NCI-H1436 treated with DMSO at 0.1 percent for 48 hours (cell line): Measurements from ENCODE around the gene ASMT.
"Not testable (repeated sequence)": the region's sequence is repeated elsewhere in the genome, so short reads cannot be mapped to it uniquely, and the experiment has no call there.

Source experiments
- DNase-seq: peaks from one replicate; lab custom pipeline; 2025; lab: John Stamatoyannopoulos, UW

Gene ASMT

DNA sequence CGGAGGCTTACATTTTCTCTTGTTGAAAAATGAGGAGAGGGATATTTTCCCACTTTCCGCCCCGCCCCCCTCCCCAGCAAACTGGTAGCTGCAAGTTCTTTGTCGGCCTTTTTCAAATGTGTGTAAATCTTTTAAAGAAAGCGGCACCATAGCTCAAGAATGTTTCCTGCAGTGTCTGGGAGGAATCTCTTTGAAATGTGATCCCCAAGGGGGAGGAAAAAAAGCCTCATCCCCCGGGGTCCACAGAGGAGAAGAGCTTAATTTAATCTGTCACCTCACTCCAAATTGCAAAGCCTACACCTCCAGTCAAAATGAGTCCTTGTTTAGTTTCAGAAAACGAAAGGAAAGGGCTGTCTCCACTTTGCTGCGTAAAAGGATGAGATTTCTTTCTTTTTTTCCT, 34.8 kb downstream of the ASMT start:
- no peak for DNase-seq

DNA sequence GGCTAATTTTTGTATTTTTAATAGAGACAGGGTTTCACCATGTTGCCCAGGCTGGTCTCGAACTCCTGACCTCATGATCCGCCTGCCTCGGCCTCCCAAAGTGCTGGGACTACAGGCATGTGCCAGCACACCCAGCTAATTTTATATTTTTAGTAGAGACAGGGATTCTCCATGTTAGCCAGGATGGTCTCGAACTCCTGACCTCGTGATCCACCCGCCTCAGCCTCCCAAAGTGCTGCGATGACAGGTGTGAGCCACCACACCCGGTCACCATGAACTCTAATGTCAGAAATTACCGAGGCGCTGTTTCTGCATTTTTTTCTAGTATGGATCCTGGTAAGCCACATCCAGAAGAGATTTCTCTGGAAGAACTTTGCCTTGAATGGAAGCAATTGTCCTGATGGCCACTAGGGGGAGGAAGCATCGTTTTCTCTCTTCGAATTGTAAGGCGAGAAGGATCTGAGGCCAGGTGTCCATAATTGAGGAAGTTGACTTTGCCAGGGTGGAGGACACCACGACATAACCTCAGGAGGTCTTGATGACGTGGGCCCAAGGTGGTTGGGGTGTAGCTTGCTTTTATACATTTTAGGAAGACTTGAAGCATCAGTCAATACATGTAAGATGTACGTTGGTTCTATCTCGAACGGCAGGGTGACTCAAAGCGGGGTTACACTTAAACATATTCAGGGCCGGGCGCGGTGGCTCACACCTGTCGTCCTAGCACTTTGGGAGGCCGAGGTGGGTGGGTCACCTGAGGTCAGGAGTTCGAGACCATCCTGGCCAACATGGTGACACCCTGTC, 37.4 kb downstream of the ASMT start:
- peak; percentile 5 for DNase-seq

DNA sequence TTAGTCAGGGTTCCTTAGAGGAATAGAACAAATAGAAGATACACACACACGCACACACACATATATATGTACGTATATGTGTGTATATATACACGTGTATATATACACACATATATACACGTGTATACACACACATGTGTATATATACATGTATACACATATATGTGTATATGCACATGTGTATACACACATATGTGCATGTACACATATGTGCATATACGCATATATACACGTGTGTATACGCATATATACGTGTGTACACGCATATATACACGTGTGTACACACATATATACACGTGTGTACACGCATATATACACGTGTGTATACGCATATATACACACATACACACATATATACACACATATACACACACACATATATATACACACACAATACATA, 41.5 kb downstream of the ASMT start:
- DNase-seq = no peak

DNA sequence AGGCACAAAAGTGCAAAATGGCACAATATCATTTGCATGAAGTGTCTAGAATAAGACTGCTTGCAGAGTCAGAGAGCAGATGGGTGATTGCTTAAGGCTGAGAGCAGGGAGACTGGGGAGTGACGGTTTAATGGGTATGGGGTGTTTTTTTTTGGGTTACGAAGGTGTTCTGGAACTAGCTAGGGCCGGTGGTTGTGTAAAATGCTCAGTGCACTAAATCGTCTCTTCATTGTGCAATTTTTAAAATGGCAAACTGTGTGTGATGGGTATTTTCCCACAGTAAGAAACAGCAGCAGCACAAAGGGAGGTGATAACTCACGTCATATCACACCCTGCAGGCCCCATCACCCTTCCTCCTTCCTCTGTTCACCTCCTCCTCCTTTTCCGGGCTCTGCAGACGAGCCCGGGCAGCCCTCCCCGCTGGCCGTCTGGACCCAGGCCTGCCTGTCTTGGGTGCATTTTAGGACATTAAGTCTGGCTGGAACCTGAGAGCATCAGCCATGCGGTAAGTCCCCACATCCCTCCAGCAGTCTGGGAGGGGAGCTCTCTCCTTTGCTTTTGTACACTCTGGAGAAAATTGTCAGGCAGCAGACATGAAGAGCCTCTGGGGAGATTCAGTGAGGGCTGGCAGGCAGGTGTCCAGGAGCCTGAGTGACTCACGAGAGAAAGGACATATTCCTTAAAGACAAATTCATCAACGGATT, 42.7 kb downstream of the ASMT start:
- peak; percentile 87 for DNase-seq

DNA sequence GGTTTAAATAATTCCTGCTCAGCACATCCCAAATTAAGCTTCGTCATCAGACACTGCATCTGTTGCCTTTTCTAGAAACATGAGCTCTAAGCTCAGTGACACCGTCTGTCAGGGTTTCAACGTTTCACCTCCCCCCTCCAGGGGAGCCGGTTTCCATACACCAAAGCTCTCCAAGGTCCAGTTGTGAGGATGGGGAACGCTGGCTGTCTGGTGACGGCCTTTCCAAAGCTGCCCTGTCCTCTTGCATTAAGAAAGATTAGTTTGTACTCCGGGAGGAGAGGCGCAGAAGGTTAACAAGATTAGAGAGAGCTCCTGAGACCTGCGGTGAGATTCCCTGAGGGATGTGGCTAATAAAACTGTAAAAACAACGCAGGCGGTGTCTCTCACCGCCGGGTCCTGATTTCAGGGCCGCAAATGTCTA, 43.2 kb downstream of the ASMT start:
- no peak for DNase-seq

DNA sequence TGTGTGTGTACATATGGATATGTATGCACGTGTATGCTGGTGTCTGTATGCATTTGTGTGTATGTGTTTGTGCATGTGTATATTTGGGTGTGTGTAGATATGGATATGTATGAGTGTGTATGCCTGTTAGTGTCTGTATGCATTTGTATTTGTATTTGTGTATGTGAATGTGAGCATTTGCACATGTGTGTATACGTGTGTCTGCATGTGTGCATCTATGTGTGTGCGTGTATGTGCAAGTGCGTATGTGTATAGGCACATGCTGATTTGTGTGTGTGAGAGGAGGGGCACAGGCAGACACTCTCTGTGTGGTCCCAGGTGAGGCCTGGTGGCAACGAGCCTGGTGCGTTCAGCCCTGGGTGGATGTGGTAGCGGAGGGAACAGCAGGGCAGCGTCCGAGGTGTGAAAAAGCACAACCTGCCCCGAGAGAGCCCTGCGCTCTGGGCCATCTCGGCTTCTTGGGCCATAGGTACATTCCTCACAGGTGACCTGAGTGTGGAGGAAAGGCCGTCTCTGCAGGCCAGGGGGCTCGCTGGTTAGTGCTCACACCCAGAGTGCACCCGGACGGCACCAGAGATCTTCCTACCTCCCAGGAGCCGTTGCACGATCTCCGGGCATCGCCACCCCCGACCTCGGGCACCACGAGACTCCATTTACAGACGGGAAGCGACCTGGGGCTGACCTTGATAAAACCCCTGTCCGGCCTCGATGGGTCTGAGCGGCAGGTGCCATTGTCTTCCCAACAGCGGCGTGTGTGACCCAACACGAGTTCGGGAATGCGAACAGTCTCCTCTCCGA, 45.0 kb downstream of the ASMT start:
- DNase-seq = no peak

DNA sequence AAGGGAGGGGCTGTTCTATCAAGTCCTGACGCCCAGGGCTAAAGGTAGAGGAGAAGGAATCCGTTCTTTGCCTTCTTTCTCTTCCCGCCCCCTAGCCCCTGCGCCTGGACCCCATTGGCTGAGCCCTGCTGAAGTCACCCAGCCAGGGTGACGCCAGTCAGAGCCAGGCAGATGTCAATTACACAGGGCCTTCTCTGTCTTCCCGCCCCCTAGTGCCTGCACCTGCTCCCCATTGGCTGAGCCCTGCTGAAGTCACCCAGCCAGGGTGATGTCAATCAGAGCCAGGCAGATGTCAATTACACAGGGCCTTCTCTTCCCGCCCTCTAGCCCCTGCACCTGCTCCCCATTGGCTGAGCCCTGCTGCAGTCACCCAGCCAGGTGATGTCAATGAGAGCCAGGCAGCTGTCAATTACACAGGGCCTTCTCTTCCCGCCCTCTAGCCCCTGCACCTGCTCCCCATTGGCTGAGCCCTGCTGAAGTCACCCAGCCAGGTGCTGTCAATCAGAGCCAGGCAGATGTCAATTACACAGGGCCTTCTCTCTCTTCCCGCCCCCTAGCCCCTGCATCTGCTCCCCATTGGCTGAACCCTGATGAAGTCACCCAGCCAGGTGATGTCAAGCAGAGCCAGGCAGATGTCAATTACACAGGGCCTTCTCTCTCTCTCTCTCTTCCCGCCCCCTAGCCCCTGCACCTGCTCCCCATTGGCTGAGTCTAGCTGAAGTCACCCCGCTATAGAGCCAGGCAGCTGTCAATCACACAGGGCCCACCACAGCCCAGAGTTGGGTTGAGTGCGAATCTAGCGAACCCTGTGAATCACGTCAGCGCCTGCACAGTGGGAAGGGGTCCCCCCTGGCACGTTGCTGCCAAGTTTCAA, 46.4 kb downstream of the ASMT start:
- peak; percentile 3 for DNase-seq

DNA sequence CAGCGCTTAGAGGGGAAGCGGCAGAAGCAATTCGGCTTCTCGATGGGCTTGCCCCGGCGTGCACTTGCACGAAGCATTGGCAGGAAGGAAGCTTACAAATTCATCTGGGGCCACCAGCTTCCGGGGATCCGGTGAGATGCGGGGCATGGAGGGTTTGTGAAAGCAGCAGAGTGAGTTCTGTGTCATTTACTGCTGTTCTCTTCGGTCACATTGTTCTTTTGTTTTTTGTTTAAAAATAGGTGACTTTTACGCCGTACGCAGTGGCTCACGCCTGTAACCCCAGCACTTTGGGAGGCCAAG, 47.0 kb downstream of the ASMT start:
- DNase-seq = no peak

DNA sequence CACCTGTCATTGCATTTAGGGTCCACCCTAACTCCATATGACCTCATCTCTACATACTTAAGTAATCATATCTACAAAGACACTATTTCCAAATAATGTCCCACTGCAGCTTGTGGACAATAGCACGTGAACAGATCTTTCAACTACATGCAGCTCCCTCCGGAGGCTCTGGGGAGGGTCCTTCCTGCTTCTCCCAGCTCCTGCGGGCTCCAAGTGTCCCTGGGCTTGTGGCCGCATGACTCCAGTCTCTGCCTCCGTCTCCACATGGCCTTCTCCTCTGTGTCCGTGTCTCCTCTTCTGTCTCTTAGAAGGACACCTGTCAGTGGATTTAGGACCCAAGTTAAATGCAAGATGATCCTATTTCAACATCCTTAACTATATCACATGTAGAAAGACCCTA, 52.7 kb downstream of the ASMT start:
- no peak for DNase-seq

DNA sequence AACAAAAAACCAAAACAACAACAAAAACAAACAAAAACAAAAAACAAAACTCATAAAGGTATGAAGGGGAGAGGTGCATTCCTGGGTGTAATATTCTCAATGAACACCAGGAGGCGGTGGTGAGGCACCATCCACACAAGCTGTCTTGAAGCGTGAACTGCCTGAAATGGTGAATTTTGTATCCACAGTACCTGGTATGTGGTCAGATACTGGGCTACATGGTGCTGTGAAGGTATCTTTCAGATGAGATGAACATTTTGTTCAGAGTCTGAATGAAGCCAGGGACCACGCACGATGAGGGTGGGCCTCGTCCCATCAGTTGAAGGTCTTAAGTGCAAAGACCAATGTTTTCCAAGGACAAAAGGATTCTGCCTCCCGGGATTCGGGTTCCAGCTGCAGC, 58.5 kb downstream of the ASMT start:
- no peak for DNase-seq

DNA sequence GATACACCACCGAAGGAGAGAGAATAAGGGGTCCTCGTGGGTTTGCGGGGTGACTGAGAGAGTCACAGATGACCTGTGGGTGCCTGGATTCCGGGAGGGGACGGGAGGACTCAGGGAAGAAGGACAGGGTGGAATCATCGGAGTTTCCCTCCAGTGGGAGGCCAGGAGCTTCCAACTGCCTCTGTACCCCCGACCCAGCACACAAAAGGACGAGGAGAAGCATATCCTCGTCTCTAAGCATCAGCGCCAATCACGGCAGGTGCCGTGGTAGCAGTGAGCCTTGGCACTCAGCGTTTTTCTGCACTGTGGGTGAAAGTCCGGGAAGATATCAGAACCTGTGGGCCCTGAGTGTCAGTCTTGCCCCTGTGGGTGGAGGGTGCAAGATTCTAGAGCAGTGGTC, 62.0 kb downstream of the ASMT start:
- no peak for DNase-seq

DNA sequence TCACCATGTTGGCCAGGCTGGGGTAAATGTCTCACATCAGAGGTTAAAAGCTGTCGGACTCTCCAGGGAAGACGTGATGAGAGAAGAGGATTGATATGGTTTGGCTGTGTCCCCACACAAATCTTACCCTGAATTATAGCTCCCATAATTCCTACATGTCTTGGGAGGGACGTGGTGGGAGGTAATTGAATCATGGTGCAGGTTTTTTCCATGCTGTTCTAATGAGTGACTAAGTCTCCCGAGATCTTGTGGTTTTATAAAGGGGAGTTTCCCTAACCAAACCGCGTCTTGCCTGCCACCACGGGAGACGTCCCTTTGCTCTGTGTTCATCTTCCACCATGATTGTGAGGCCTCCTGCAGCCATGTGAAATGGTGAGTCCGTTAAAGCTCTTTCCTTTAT, 64.4 kb downstream of the ASMT start:
- no peak for DNase-seq

DNA sequence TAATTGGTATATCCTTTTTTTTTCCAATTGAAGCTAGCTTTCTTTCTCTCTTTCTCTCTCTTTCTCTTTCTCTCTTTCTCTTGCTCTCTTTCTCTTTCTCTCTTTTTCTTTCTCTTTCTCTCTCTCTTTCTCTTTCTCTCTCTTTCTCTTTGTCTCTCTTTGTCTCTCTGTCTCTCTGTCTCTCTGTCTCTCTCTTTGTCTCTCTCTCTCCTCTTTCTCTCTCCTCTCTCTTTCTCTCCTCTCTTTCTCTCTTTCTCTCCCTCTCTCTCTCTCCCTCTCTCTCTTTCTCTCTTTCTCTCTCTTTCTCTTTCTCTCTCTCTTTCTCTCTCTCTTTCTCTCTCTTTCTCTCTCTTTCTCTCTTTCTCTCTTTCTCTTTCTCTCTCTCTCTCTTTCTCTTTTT, 66.6 kb downstream of the ASMT start:
- DNase-seq = no peak

DNA sequence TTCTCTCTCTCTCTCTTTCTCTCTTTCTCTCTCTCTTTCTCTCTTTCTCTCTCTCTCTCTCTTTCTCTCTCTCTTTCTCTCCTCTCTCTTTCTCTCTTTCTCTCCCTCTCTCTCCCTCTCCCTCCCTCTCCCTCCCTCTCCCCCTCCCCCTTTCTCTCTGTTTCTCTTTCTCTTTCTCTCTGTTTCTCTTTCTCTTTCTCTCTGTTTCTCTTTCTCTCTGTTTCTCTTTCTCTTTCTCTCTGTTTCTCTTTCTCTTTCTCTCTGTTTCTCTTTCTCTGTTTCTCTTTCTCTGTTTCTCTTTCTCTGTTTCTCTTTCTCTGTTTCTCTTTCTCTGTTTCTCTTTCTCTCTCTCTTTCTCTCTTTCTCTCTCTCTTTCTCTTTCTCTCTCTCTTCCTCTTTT, 67.0 kb downstream of the ASMT start:
- DNase-seq = not testable (repeated sequence)

DNA sequence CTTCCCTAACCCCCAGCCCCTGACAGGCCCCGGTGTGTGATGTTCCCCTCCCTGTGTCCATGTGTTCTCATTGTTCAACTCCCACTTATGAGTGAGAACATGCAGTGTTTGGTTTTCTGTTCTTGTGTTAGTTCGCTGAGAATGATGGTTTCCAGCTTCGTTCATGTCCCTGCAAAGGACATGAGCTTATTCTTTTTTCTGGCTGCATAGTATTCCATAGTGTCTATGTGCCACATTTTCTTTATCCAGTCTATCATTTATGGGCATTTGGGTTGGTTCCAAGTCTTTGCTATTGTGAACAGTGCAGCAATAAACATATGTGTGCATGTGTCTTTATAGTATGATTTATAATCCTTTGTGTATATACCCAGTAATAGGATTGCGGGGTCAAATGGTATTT, 67.6 kb downstream of the ASMT start:
- DNase-seq = not testable (repeated sequence)

DNA sequence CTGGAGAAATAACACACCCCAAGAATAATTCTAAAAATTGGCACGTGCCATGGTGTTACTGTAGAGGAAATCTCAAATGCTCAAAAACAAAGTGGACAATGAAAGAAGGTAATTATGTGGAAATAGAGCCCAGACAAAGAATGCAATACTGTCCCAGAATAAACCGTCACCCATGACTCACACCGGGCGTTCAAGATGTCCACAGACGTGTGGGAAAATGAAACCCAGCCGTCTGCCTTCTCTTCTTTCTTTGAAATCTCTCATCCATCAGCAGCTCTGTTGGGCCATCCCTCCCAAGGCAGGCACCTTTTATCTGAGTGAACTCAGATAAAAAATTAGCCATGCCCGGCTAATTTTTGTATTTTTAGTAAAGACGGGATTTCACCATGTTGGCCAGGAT, 70.0 kb downstream of the ASMT start:
- DNase-seq = not testable (repeated sequence)

DNA sequence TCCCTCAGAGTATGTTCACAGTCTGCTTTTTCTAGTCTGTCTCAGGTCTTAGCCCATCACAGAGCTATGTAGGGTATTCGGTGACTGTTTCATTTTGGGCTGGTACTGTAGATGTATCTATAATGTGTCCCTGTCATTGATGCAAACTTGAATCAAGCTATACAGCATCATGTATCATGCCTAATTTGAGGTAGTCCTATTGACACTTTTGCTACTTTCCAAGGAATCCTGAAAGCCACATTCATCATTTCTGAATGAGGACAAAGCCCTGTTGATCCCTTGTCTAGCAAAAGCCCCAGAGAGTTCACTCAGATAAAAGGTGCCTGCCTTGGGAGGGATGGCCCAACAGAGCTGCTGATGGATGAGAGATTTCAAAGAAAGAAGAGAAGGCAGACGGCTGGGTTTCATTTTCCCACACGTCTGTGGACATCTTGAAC, 70.6 kb downstream of the ASMT start:
- not testable (repeated sequence) for DNase-seq

DNA sequence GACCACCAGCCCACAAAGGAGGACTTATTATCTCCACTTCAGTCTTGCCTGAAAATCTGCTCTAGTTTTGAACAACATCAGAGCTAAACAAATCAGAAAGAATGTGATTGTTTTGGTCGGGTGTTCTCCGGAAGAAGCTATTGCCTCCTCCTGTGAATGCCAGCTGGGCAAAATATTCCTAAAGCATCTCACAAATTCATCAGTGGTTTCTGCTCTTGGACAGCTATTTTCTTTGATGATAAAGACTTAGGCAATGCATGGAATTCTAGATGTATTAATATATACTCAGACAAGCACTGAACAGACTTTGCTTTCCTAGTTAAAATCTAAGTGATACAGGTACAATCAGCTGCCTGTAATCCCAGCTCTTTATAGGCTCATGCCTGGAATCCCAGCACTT, 71.8 kb downstream of the ASMT start:
- DNase-seq = no peak
